Frontal cortex (tissue), 4 donors: Measurements from ENCODE around the gene SNAP47. TPM values are rescaled to one million over a fixed set of nuclear protein-coding genes. Genes with fewer than 3 reads are reported as not detected.

Experiments used
- DNase-seq, 2 donors: peaks; one replicate each; pipeline ENCODE4 v3.0.0; 2012; ENCODE audit warnings: low spot score in 2 of 2
- FAIRE-seq: peaks from 2 replicates; lab custom pipeline; 2012; peaks lifted over from hg19 to GRCh38; lab: Jason Lieb, UNC
- total RNA-seq: library from RNA; depleted of rRNA; stranded (reverse); fragments of >200 nt; gene quantifications from one replicate; pipeline ENCODE4 v1.2.3, GENCODE V29; 2014
- donor health status: control.
- donor health status: control.
- donor health status: control.

The SNAP47 gene
- total RNA-seq, 1 donor from 2014 or later = 70.5 TPM

DNA sequence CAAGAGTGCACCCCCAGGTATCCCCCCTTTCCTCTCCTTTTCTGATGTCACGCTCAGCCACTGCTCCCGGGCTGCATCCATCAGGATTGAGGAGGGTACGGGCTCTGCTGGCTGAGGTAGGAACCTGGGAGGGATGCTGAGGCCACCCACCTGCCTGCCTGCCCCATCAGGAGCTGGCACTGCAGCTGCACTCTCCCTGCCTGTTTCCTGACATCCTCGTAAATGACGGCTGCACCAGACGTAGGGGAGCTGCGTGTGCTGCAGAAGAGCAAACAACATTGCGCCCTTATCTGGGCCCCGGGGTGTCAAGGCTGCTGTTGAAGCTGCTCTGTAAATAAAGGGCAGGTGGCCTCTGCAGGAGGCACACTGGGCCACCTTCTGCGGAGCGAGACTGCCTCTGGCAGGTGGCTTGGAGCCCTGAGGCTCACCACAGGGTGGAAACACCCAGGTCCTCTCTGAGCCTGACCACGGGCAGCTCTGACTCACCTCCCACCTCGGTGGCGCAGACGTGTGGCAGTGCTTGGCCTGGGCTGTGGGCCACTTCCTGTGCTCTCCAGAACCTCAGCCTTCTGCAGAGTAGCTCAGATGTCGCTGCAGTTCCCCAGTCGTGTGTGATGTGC lies 30.9 kb downstream of the SNAP47 start:
- DNase-seq = no peak
- FAIRE-seq = no peak

GRCh38 chr1:227766653-227767277 lies 31.5 kb downstream of the SNAP47 start:
- DNase-seq (no peak), FAIRE-seq (no peak)

GRCh38 chr1:227767401-227768124 lies 32.3 kb downstream of the SNAP47 start:
- DNase-seq = no peak
- no peak for FAIRE-seq

DNA sequence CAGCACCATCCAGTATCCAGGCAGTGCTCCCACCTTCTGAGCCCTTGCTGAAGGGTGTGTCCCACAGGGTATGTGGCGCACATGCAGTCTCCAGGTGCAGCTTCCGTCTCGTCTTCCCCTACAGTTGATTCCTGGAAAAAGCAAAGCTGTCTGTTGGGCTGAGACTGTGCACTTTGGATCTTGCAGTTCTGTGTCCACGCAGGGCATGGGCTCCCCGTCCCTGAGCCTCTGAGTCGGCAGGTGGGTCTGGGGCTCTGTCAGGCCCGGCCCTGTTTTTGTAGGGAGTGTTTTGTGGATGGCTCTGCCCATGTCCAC lies 32.8 kb downstream of the SNAP47 start:
- DNase-seq (no peak), FAIRE-seq (no peak)

GRCh38 chr1:227768640-227769039 lies 33.4 kb downstream of the SNAP47 start:
- no peak for DNase-seq
- FAIRE-seq = no peak

DNA sequence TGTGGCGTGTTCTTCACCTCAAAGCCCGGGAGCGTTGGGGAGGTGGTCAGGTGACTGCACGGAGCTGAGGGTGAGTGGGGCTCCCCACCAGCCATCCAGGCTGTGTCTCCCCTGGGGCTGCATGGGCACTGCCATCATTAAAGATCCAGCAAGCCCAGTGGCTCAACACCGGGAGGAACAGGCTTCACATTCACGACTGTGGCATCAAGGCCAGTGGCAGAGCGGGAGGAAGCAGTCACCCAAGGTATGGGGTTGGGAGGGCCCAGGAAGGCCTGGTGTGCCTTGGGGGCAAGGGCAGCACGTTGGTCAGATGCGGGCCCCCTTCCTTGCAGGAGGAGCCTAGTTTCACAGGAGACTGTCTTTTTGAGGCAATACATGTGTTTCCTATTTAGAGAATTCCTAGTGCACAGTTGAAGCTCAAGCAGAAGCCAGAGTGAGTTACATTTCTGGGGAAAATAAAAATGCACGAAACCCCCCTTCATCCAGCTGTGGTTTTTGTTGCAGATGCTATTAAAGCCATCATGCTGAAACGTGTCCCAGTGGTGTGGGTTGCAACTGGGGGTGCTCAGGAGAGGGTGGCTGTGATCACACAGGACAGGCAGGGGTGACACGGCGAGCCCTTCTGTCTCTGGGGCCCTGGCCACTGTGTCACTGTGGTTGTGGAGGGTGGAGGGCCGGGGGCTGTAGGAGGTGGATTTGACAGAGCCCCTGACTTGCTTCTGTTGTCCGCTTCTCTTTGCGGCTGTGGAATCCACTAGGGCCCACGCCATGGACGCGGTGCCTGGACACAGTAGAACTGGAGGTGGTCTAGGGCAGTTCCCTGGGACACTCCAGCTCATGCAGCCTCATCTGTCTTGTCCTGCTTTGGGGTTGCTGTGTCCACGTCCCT lies 34.1 kb downstream of the SNAP47 start:
- FAIRE-seq (no peak), DNase-seq (no peak)

GRCh38 chr1:227769936-227770494 lies 34.8 kb downstream of the SNAP47 start:
- no peak for FAIRE-seq
- no peak for DNase-seq

DNA sequence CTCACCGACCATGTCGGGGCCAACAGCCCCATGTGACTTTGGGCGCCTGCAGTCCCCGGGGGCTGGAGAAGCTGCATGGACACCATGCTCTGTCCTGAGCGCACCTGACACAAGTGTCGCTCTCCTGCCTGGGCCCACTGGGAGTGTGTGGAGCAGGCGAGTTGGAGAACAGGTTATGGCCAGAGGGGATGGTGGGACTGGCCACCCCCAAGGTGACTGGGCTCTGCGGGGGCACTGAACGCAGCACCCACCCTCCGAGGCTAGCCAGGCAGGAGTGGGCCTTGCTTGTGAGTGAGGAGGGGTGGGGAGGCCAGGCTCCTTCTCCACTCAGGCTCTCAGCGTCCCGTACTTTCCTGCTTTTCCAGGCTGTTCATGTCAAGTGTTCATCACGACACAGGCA lies 35.6 kb downstream of the SNAP47 start:
- FAIRE-seq = no peak
- no peak for DNase-seq

DNA sequence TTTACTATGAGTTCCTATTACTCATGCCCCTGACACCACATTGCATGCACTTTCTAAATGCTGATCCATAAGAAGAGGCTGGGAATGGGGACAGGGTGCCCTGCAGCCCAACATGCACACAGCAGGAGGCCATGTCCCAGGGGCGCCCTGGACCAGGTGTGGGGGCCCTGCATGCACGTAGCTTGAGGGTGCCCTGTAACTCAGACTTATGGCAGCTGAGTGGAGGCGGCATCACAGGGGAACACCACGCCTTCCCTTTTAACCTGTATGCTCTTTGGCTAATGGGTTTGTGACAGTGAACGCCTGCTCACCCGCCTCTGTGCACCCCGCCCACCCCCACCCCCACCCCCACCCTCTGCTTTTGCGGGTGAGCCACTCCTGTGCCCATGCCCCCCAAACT lies 36.1 kb downstream of the SNAP47 start:
- FAIRE-seq (no peak), DNase-seq (no peak)

DNA sequence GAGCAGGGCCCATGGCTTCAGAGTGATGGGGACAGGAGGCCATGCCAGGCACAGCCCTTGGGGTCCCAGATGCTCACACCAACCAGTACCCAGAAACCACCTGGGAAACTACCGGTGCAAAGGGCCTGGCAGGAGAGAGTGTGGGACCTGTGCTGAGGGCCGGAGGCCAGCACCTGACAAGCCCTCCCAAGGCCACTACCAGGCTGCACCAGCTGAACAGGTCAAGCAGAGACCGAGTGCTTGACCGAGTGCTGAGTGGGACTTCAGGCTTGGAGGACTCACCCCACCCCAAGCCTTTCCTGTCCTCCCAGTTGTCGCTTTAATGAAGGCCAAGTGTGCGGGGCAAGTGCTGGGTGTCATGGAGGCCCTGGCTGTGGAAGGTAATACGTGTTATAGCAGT lies 36.5 kb downstream of the SNAP47 start:
- FAIRE-seq (no peak), DNase-seq (no peak)

DNA sequence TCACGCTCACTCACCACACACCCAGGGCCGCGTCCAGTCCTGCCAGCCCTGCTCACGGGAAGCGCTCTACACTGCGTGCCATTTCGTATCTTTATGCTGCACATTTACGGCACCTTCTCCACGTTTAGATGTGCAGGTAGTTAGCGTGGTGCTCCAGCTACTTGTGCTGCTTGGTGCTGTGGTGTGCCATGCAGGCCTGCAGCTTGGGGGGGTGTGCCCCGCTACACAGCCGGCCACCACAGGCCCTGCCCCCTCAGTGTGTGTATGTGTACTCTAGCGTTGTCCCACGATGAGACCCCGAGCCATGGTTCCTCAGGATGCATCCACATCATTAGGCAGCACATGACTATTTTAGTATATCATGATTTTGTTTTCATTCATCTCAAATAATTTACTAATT lies 38.3 kb downstream of the SNAP47 start:
- no peak for FAIRE-seq
- DNase-seq = no peak

- FAIRE-seq (no peak), DNase-seq (no peak)
Measured at GRCh38 chr1:227774051-227774731, 39.0 kb downstream of the SNAP47 start.

GRCh38 chr1:227774821-227775661 lies 39.8 kb downstream of the SNAP47 start:
- DNase-seq (no peak), FAIRE-seq (no peak)

GRCh38 chr1:227775841-227776240 lies 40.6 kb downstream of the SNAP47 start:
- FAIRE-seq (no peak), DNase-seq (no peak)

- FAIRE-seq (no peak), DNase-seq (no peak)
Measured at GRCh38 chr1:227776331-227776771, 41.1 kb downstream of the SNAP47 start.

DNA sequence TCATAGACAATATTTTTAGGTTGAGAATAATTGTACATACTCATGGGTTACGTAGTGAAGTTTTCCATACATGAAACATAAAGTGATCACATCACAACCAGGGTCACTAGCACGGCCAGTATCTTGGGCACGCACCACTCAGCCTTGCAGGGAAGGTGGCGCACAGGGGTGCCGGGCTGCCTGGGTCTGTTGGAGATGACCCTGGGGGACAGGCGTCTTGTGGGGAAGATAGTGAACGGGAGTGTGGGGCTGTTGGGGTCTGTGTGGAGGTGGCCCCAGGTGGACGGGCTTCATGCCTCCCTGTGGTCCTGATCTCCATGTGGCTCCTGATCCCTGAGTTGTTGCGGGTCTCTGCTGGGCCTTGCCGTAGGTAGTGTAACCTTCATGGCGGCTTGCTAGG lies 41.9 kb downstream of the SNAP47 start:
- no peak for FAIRE-seq
- no peak for DNase-seq

- no peak for DNase-seq
- no peak for FAIRE-seq
Measured at GRCh38 chr1:227777646-227778045, 42.4 kb downstream of the SNAP47 start.

DNA sequence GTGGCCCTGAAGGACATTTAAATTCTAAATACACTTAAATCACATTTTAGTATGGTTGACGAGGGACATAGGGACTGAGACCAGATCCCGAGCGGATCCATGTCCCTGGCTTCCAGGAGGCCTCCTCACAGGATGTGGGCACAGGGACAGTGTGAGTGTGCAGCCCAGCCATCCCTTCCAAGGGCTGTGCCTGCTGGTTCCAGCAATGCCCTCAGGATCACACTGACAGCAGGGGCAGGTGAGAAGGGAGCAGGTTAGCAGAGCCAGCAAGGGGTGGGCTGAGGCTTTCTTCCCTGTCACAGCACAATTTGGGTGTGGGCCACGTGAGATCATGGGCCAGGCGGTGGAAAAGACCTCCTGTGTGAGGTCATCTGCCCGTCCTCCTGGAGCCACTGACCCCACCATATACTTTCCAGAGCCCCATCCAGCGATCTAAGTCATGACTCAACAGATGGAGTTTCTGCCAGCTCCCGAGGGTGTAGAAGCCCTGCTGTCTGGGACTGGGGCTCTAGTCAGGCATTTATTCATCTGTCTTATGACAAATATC lies 43.2 kb downstream of the SNAP47 start:
- FAIRE-seq (no peak), DNase-seq (no peak)
